ENCODE data around the gene C8G. TPM values are rescaled to one million over a fixed set of nuclear protein-coding genes. Genes with fewer than 3 reads are reported as not detected.
A peak's percentile ranks its signal among the peaks of the same experiment; 100 is the strongest.

Gene C8G
- total and polyA plus RNA-seq, 9 of the 15 experiments (the other 6 are each of a cell fraction or from before 2014, with no cell fraction given): 0.35 to 5.9 (median 2.7) TPM; not detected in 2

- TF ChIP-seq ZNF778 (CRISPR knock-in tag; IDR thresholded peaks at IDR 0.05): no peak
- TF ChIP-seq HLTF (IDR thresholded peaks at IDR 0.05): peak; percentile 75; the same call in 1 of the 2 replicates
- no peak for TF ChIP-seq ZKSCAN8 (CRISPR knock-in tag; IDR thresholded peaks at IDR 0.05)
- TF ChIP-seq PHTF2 (CRISPR knock-in tag; IDR thresholded peaks at IDR 0.05): no peak
- TF ChIP-seq ELF4 (CRISPR knock-in tag; IDR thresholded peaks at IDR 0.05): peak; percentile 74; the same call in 1 of the 2 replicates
- TF ChIP-seq ZNF224 (CRISPR knock-in tag; IDR thresholded peaks at IDR 0.05): no peak
- TF ChIP-seq ZBTB8A (IDR thresholded peaks at IDR 0.05; ENCODE audit: partially characterized antibody): no peak
- TF ChIP-seq SNAPC5 (CRISPR knock-in tag; IDR thresholded peaks at IDR 0.05): no peak
- TF ChIP-seq FOXJ2 (tag; IDR thresholded peaks at IDR 0.05): peak; percentile 72; the same call in 1 of the 2 replicates
- 0 out of 2 replicates have a peak, but pooled peaks have one; percentile 20 for TF ChIP-seq KLF16 (IDR thresholded peaks at IDR 0.05)
- peak; percentile 95 for TF ChIP-seq RB1 (IDR thresholded peaks at IDR 0.05; ENCODE audit: low read depth)
- no peak for TF ChIP-seq ZNF280B (CRISPR knock-in tag; IDR thresholded peaks at IDR 0.05)
- no peak for TF ChIP-seq ELF2 (CRISPR knock-in tag; IDR thresholded peaks at IDR 0.05)
- no peak for TF ChIP-seq PREB (CRISPR knock-in tag; IDR thresholded peaks at IDR 0.05)
- TF ChIP-seq SMARCC2 (IDR thresholded peaks at IDR 0.05; ENCODE audit: low read depth): no peak
- TF ChIP-seq SIN3B (IDR thresholded peaks at IDR 0.05; ENCODE audit: low read depth): peak; percentile 71
- no peak for TF ChIP-seq POLR3G (IDR thresholded peaks at IDR 0.05; ENCODE audit: extremely low read depth, insufficient read length, insufficient replicate concordance)
- no peak for TF ChIP-seq ZNF277 (CRISPR knock-in tag; IDR thresholded peaks at IDR 0.05; ENCODE audit: borderline replicate concordance)
- no peak for TF ChIP-seq BMI1 (IDR thresholded peaks at IDR 0.05; ENCODE audit: low read length)
- TF ChIP-seq CBFA2T2 (conservative IDR thresholded peaks at IDR 0.05): no peak; the same call in 1 of the 2 replicates
- no peak for TF ChIP-seq HSF4 (CRISPR knock-in tag; IDR thresholded peaks at IDR 0.05; ENCODE audit: borderline replicate concordance)
- no peak for TF ChIP-seq SP2 (IDR thresholded peaks at IDR 0.05; ENCODE audit: extremely low read depth, low read depth, low read length, poor library complexity, severe bottlenecking)
- TF ChIP-seq JUND (IDR thresholded peaks at IDR 0.05; ENCODE audit: borderline replicate concordance, low read depth, low read length): 0 out of 2 replicates have a peak, but pooled peaks have one; percentile 47
- TF ChIP-seq JUND (tag; IDR thresholded peaks at IDR 0.05; ENCODE audit: borderline replicate concordance, low read depth, low read length): peak; percentile 30; the same call in 2 of the 3 replicates
- no peak for TF ChIP-seq SMAD2 (IDR thresholded peaks at IDR 0.05; ENCODE audit: low read depth, low read length)
Observed at GRCh38 chr9:136944519-136945332, at the start of gene C8G, which contains the start of gene FBXW5 (continued).
